Ascending aorta (tissue), 2 donors: ENCODE measurements around the gene THADA. TPM values are rescaled to one million over a fixed set of nuclear protein-coding genes. Genes with fewer than 3 reads are reported as not detected.

Experiments
- DNase-seq, 2 donors: peaks; one replicate each; pipeline ENCODE4 v3.0.0-alpha.2; 2019; ENCODE audit warnings: low spot score in 2 of 2
- H3K27ac ChIP-seq, 2 donors: fragments of 200-600 bp; sonication (generic); one replicate each; pipeline ENCODE4 v1.5.1; 2016 to 2017; ENCODE audit warnings: mild to moderate bottlenecking in 1 of 2
- H3K27me3 ChIP-seq: fragments of 200-600 bp; sonication (generic); one replicate; pipeline ENCODE4 v1.5.1; 2017
- H3K36me3 ChIP-seq, 2 donors: fragments of 200-600 bp; sonication (generic); one replicate each; pipeline ENCODE4 v1.5.1; 2016
- H3K4me1 ChIP-seq, 2 donors: fragments of 200-600 bp; sonication (generic); one replicate each; pipeline ENCODE4 v1.5.1; 2016 to 2017; ENCODE audit warnings: mild to moderate bottlenecking in 1 of 2
- H3K4me3 ChIP-seq, 2 donors: fragments of 200-600 bp; sonication (generic); one replicate each; pipeline ENCODE4 v1.5.1; 2016 to 2017; ENCODE audit warnings: mild to moderate bottlenecking in 1 of 2
- H3K9me3 ChIP-seq, 2 donors: fragments of 200-600 bp; sonication (generic); one replicate each; pipeline ENCODE4 v1.5.1; 2016
- CTCF ChIP-seq, 3 experiments: fragments of 200-600 bp in 2 of 3; fragments of 450-650 bp in 1 of 3; sonication (generic) in 2 of 3; IDR thresholded peaks; one replicate each; pipeline ENCODE4 v1.5.1; 2016 to 2019; ENCODE audit warnings: antibody characterized with exemption in 3 of 3, mild to moderate bottlenecking in 1 of 3, moderate library complexity in 1 of 3
- intact Hi-C: fragments of 100-400 bp; cut with DNase I; formaldehyde crosslinking; loops from one replicate; pipeline ENCODE4 v1.15.1; 2023
- total RNA-seq: library from RNA; depleted of rRNA; stranded (reverse); fragments of >200 nt; gene quantifications from one replicate; pipeline ENCODE4 v1.1.0, GENCODE V29; 2016

THADA gene
- total RNA-seq, 1 donor from 2014 or later = 27.4 TPM

GRCh38 chr2:43262951-43263350 is 332.9 kb downstream of the THADA start:
- no peak for TF ChIP-seq CTCF (IDR thresholded peaks at IDR 0.05)
- peaks cover 7 to 22% of the 10 kb centered on the region in 2 donors for H3K4me1 ChIP-seq
- H3K27me3 ChIP-seq = no peaks in the 10 kb centered on the region
- no peaks in the 10 kb centered on the region for H3K9me3 ChIP-seq
- no peak for DNase-seq
- no peaks in the 10 kb centered on the region for H3K36me3 ChIP-seq
- intact Hi-C loops = no loop called here
- no peak overlapping the region for H3K27ac ChIP-seq
- no peak overlapping the region for H3K4me3 ChIP-seq

- no peak for TF ChIP-seq CTCF (IDR thresholded peaks at IDR 0.05)
- H3K4me1 ChIP-seq = peaks cover 7 to 22% of the 10 kb centered on the region in 2 donors
- no peak overlapping the region for H3K4me3 ChIP-seq
- no peak overlapping the region for H3K27ac ChIP-seq
- no peaks in the 10 kb centered on the region for H3K27me3 ChIP-seq
- no peak for DNase-seq
- no peaks in the 10 kb centered on the region for H3K9me3 ChIP-seq
- H3K36me3 ChIP-seq = no peaks in the 10 kb centered on the region
- intact Hi-C loops = no loop called here
Measured at GRCh38 chr2:43262239-43262638, 333.6 kb downstream of the THADA start.

GRCh38 chr2:43259512-43259911 is 336.3 kb downstream of the THADA start:
- Histone ChIP-seq H3K27me3 (no peaks in the 10 kb centered on the region), H3K9me3 (no peaks in the 10 kb centered on the region), H3K27ac (no peak overlapping the region), H3K4me1 (peaks cover 3 to 8% of the 10 kb centered on the region in 2 donors), H3K36me3 (peaks cover 0 to 3% of the 10 kb centered on the region in 2 donors), H3K4me3 (no peak overlapping the region)
- TF ChIP-seq CTCF (IDR thresholded peaks at IDR 0.05) = no peak
- intact Hi-C loops = no loop called here
- DNase-seq = no peak

- H3K9me3 ChIP-seq = no peaks in the 10 kb centered on the region
- H3K4me1 ChIP-seq = peaks cover 0 to 3% of the 10 kb centered on the region in 2 donors
- intact Hi-C loops = no loop called here
- no peaks in the 10 kb centered on the region for H3K27me3 ChIP-seq
- peaks cover 0 to 3% of the 10 kb centered on the region in 2 donors for H3K36me3 ChIP-seq
- no peak overlapping the region for H3K4me3 ChIP-seq
- DNase-seq = no peak
- no peak overlapping the region for H3K27ac ChIP-seq
- no peak for TF ChIP-seq CTCF (IDR thresholded peaks at IDR 0.05)
Measured at GRCh38 chr2:43258547-43259156, 337.2 kb downstream of the THADA start.

- H3K36me3 ChIP-seq = peaks cover 0 to 3% of the 10 kb centered on the region in 2 donors
- H3K4me3 ChIP-seq = no peak overlapping the region
- peaks cover 4 to 19% of the 10 kb centered on the region in 2 donors for H3K4me1 ChIP-seq
- TF ChIP-seq CTCF (IDR thresholded peaks at IDR 0.05) = no peak
- no peak for DNase-seq
- no peaks in the 10 kb centered on the region for H3K9me3 ChIP-seq
- H3K27ac ChIP-seq = no peak overlapping the region
- H3K27me3 ChIP-seq = no peaks in the 10 kb centered on the region
- intact Hi-C loops = no loop called here
Measured at GRCh38 chr2:43255296-43255910, 340.4 kb downstream of the THADA start.
